ENCODE results near the gene AFF3.

Gene AFF3

GRCh38 chr2:99640635-99641151 is 501.7 kb downstream of the AFF3 start:
- TF ChIP-seq ZFX (IDR thresholded peaks at IDR 0.05; ENCODE audit: borderline replicate concordance) (no peak), CTCF (IDR thresholded peaks at IDR 0.05) (no peak)
- no peak overlapping the region for H3K27ac ChIP-seq

- TF ChIP-seq CTCF (IDR thresholded peaks at IDR 0.05): no peak
- no peak for TF ChIP-seq ZFX (IDR thresholded peaks at IDR 0.05; ENCODE audit: borderline replicate concordance)
- H3K27ac ChIP-seq: no peak overlapping the region
Observed at GRCh38 chr2:99638791-99639190, 503.6 kb downstream of the AFF3 start.

- TF ChIP-seq CTCF (IDR thresholded peaks at IDR 0.05) (no peak), ZFX (IDR thresholded peaks at IDR 0.05; ENCODE audit: borderline replicate concordance) (no peak)
- no peak overlapping the region for H3K27ac ChIP-seq
Observed at GRCh38 chr2:99637159-99637697, 505.2 kb downstream of the AFF3 start.

GRCh38 chr2:99636144-99637034 is 506.0 kb downstream of the AFF3 start:
- no peak overlapping the region for H3K27ac ChIP-seq

GRCh38 chr2:99635710-99636109 is 506.7 kb downstream of the AFF3 start:
- H3K27ac ChIP-seq: no peak overlapping the region
- TF ChIP-seq ZFX (IDR thresholded peaks at IDR 0.05; ENCODE audit: borderline replicate concordance) (no peak), CTCF (IDR thresholded peaks at IDR 0.05) (no peak)

More at GRCh38 chr2:99636144-99637034, 506.0 kb downstream of the AFF3 start:
- TF ChIP-seq ZFX (IDR thresholded peaks at IDR 0.05; ENCODE audit: borderline replicate concordance) (no peak), CTCF (IDR thresholded peaks at IDR 0.05) (no peak)

GRCh38 chr2:99634234-99634633 is 508.2 kb downstream of the AFF3 start:
- H3K27ac ChIP-seq: no peak overlapping the region

More at GRCh38 chr2:99634234-99634633, 508.2 kb downstream of the AFF3 start:
- TF ChIP-seq ZFX (IDR thresholded peaks at IDR 0.05; ENCODE audit: borderline replicate concordance): no peak
- TF ChIP-seq CTCF (IDR thresholded peaks at IDR 0.05): no peak

Data from 22Rv1 (cell line).